MCF 10A (cell line): Measurements from ENCODE around the gene PODXL2. TPM values are rescaled to one million over a fixed set of nuclear protein-coding genes. Genes with fewer than 3 reads are reported as not detected.

Experiments used
- BruUV-seq: library from RNA; stranded (reverse); fragments of 400-500 nt; replicated peaks from 2 replicates; lab custom pipeline; 2021; lab: Mats Ljungman, UMichigan
- CTCF ChIA-PET: fragments of 300-600 bp; sonication (Branson Sonifier 250); formaldehyde crosslinking; extraction: SDS; loops from one replicate; lab custom pipeline; 2021; ENCODE audit warnings: antibody characterized with exemption, inconsistent platforms; lab: Yijun Ruan, JAX
- POLR2A ChIA-PET: fragments of 300-600, 350-650 bp; sonication (Branson Sonifier 250); formaldehyde crosslinking; extraction: SDS; loops from one replicate; lab custom pipeline; 2020; ENCODE audit warnings: antibody characterized with exemption, inconsistent platforms; lab: Yijun Ruan, JAX
- DNase-seq: peaks from one replicate; pipeline ENCODE4 v3.0.0-alpha.2; 2018; ENCODE audit not compliant: unreplicated experiment
- H3K27ac Mint-ChIP-seq: one replicate; pipeline ENCODE4 v1.8.0; 2022; ENCODE audit warnings: mild to moderate bottlenecking, low read depth, mixed read lengths; ENCODE audit not compliant: unreplicated experiment
- H3K27me3 Mint-ChIP-seq: one replicate; pipeline ENCODE4 v1.8.0; 2022; ENCODE audit warnings: mixed read lengths; ENCODE audit not compliant: insufficient read depth, unreplicated experiment
- H3K36me3 Mint-ChIP-seq: one replicate; pipeline ENCODE4 v1.8.0; 2022; ENCODE audit warnings: mild to moderate bottlenecking, moderate library complexity, mixed read lengths; ENCODE audit not compliant: insufficient read depth, unreplicated experiment
- H3K4me1 Mint-ChIP-seq: one replicate; pipeline ENCODE4 v1.8.0; 2022; ENCODE audit warnings: mixed read lengths; ENCODE audit not compliant: insufficient read depth, unreplicated experiment
- H3K4me3 Mint-ChIP-seq: one replicate; pipeline ENCODE4 v1.8.0; 2022; ENCODE audit warnings: mild to moderate bottlenecking, moderate library complexity, mixed read lengths; ENCODE audit not compliant: unreplicated experiment
- H3K9me3 Mint-ChIP-seq: one replicate; pipeline ENCODE4 v1.8.0; 2022; ENCODE audit warnings: mixed read lengths; ENCODE audit not compliant: unreplicated experiment
- intact Hi-C: fragments of 100-400 bp; cut with micrococcal nuclease; formaldehyde crosslinking; loops from 2 replicates; pipeline ENCODE4 v1.14.1; 2022
- total RNA-seq: library from RNA; stranded (reverse); gene quantifications from 2 replicates; pipeline ENCODE4 v1.2.3, GENCODE V29; 2022
- TF ChIP-seq, protein P1 (sequence below): fragments of 200-600 bp; IDR thresholded peaks from one replicate; pipeline ENCODE4 v1.8.0; 2022; ENCODE audit warnings: antibody characterized with exemption, mild to moderate bottlenecking; ENCODE audit not compliant: unreplicated experiment

PODXL2 gene
- total RNA-seq, 1 experiment from 2014 or later: 10.1 TPM

DNA sequence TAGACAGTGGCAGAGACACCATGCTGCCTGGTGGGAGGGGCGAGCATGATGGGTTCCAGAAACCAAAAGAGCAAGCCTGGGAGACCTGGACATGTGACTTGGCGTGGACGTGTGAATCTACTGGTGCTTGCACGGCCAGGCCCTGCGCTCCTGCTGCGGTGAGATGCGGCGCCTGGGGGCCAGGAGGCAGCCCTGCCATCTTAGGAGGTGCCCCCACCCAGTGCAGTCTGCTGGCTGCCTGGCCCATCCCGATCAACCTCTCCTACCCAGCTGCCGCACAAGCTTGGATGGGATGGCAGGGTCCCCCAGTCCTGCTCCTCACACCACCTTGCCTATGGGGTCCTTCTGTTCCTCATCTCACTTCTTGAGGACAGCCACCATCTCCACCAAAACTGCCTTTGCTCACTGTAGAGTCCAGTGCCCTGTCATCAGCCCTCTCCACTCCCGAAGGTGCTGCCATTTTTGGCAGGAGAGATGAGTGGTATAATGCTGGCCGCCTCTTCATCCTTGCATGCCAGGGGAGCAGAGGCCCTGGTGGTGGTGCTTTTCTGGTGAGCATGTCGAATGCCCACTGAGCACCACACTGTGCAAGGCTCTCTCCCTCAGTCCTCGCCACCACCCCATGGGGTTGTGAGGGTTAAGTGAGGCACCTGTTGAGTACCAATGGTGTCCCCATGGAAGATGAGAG is 40.7 kb downstream of the PODXL2 start:
- Mint-ChIP-seq H3K4me1 (peaks cover 14% of the 10 kb centered on the region), H3K27me3 (no peaks in the 10 kb centered on the region), H3K9me3 (no peaks in the 10 kb centered on the region), H3K27ac (no peak overlapping the region), H3K4me3 (no peak overlapping the region), H3K36me3 (peaks cover under 1% of the 10 kb centered on the region)
- ChIA-PET POLR2A (no interaction called here), CTCF (interaction anchor here (0.6 kb wide), 1 partner anchor 22 kb away, joined by 3 read pairs; no protein-coding TSS in a partner anchor)
- BruUV-seq: no TSS peak
- intact Hi-C loops: no loop called here
- TF ChIP-seq, protein P1, sequence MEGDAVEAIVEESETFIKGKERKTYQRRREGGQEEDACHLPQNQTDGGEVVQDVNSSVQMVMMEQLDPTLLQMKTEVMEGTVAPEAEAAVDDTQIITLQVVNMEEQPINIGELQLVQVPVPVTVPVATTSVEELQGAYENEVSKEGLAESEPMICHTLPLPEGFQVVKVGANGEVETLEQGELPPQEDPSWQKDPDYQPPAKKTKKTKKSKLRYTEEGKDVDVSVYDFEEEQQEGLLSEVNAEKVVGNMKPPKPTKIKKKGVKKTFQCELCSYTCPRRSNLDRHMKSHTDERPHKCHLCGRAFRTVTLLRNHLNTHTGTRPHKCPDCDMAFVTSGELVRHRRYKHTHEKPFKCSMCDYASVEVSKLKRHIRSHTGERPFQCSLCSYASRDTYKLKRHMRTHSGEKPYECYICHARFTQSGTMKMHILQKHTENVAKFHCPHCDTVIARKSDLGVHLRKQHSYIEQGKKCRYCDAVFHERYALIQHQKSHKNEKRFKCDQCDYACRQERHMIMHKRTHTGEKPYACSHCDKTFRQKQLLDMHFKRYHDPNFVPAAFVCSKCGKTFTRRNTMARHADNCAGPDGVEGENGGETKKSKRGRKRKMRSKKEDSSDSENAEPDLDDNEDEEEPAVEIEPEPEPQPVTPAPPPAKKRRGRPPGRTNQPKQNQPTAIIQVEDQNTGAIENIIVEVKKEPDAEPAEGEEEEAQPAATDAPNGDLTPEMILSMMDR: no peak
- DNase-seq: no peak

GRCh38 chr3:127670229-127670559 is 41.2 kb downstream of the PODXL2 start:
- Mint-ChIP-seq H3K27me3 (no peaks in the 10 kb centered on the region), H3K36me3 (no peaks in the 10 kb centered on the region), H3K9me3 (no peaks in the 10 kb centered on the region), H3K4me3 (no peak overlapping the region), H3K4me1 (peaks cover 17% of the 10 kb centered on the region), H3K27ac (no peak overlapping the region)
- TF ChIP-seq, protein P1: no peak
- ChIA-PET POLR2A (no interaction called here), CTCF (interaction anchor here (0.6 to 1.2 kb wide), 2 partner anchors 19 to 23 kb away, joined by 3 read pairs; no protein-coding TSS in a partner anchor)
- BruUV-seq: no TSS peak
- intact Hi-C loops: no loop called here
- DNase-seq: no peak

- CTCF ChIA-PET: interaction anchor here (0.6 to 1.2 kb wide), 4 partner anchors 20 to 300 kb away, joined by 3 to 4 read pairs (median 3); no protein-coding TSS in a partner anchor
- TF ChIP-seq, protein P1: no peak
- Mint-ChIP-seq H3K9me3 (no peaks in the 10 kb centered on the region), H3K27ac (peak overlapping the region; percentile 59), H3K4me3 (peak overlapping the region; percentile 79), H3K4me1 (peaks cover 17% of the 10 kb centered on the region), H3K36me3 (no peaks in the 10 kb centered on the region), H3K27me3 (no peaks in the 10 kb centered on the region)
- no TSS peak for BruUV-seq
- POLR2A ChIA-PET: interaction anchor here (1.3 kb wide), 1 partner anchor 80 kb away, joined by 10 read pairs; the partner anchor contains the start of gene TPRA1
- intact Hi-C loops: no loop called here
- DNase-seq: no peak
Measured at GRCh38 chr3:127670761-127671522, 42.0 kb downstream of the PODXL2 start.
